ENCODE data around the gene MCTP1.

Gene MCTP1

DNA sequence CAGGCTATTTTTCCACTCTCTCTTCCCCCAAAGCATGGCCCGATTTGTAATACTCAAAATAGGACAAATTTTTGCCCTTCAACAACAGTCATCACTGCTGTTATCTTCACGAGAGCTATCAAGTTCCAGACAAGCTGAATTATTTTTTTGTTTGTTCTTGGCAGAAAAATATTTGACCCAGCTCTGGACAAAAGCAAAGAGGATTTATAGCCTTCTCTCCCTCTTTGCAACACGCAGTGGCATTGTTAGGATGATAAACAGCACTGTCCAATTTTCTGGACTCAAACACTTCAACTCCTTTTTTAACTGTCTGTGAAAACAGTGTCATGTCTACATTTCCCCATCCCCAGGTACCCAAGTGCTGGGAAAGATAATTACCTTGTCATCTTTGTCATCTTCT, 506.2 kb downstream of the MCTP1 start:
- no peak overlapping the region for H4K91ac ChIP-seq (ENCODE audit: low read length)
- H3K4me2 ChIP-seq (ENCODE audit: low read length, poor library complexity, severe bottlenecking): no peak overlapping the region
- H3K23ac ChIP-seq (ENCODE audit: low read length in 2 of 2): no peak overlapping the region
- no peak overlapping the region for H2BK120ac ChIP-seq (ENCODE audit: low read depth, low read length)
- no peak overlapping the region for H3K4ac ChIP-seq (ENCODE audit: low read depth in 1 of 2, low read length in 2 of 2)
- H3K14ac ChIP-seq (ENCODE audit: low read length in 2 of 2): no peak overlapping the region
- H4K8ac ChIP-seq (ENCODE audit: low read length): no peak overlapping the region
- no peak overlapping the region for H2AFZ ChIP-seq (ENCODE audit: low read depth, low read length)
- no peaks in the 10 kb centered on the region for H3K4me1 ChIP-seq (ENCODE audit: control insufficient read depth, insufficient read depth, low read depth, low read length)
- WGBS: 67% methylated on average over 3 of the region's 3 CpGs
- H2AK5ac ChIP-seq (ENCODE audit: low read length, severe bottlenecking): no peak overlapping the region
- DNase-seq: no peak
- H2BK5ac ChIP-seq (ENCODE audit: low read depth, low read length, poor library complexity, severe bottlenecking): no peak overlapping the region
- H3K36me3 ChIP-seq (ENCODE audit: control insufficient read depth in 1 of 2, insufficient read depth in 2 of 2, low read depth in 1 of 2, low read length in 2 of 2): no peaks in the 10 kb centered on the region
- H3K27me3 ChIP-seq (ENCODE audit: control insufficient read depth in 1 of 2, insufficient read depth in 1 of 2, low read length in 2 of 2): no peaks in the 10 kb centered on the region
- H2BK12ac ChIP-seq (ENCODE audit: low read length in 2 of 2): no peak overlapping the region
- H2BK15ac ChIP-seq (ENCODE audit: low read depth, poor library complexity, severe bottlenecking): no peak overlapping the region
- no peaks in the 10 kb centered on the region for H3K9me3 ChIP-seq (ENCODE audit: control insufficient read depth, low read length)
- no peaks in the 10 kb centered on the region for H3K79me1 ChIP-seq (replicated peaks; ENCODE audit: low read length, poor library complexity, severe bottlenecking)
- no peak overlapping the region for H3K9ac ChIP-seq (ENCODE audit: low read length)
- H3K18ac ChIP-seq (ENCODE audit: low read depth in 1 of 2, low read length in 2 of 2): no peak overlapping the region
- no peak overlapping the region for H3K27ac ChIP-seq (ENCODE audit: low read length, poor library complexity, severe bottlenecking)
- H3K4me3 ChIP-seq (ENCODE audit: insufficient read depth in 1 of 2, low read depth in 1 of 2, low read length in 2 of 2): no peak overlapping the region

DNA sequence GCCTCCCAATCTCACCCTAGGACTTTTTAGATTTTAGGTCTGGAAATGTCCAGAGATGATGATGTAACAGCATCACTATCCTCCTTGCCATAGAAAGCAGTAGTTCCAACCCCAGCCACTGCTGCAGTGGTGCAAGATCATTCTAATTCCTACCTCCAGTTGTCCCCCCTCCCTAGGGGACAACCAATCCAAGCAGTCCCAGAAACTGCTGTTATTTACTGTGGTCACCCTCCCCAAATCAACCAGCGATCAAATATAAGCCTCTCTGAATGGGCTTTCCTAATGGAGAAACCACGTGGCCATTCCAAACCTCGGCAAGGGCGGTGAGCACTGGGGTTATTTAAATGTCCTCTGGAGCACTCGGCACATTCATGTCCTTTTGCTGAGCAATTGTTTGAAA, 506.6 kb downstream of the MCTP1 start:
- Histone ChIP-seq H2BK15ac (ENCODE audit: low read depth, poor library complexity, severe bottlenecking) (no peak overlapping the region), H3K4me2 (ENCODE audit: low read length, poor library complexity, severe bottlenecking) (no peak overlapping the region), H3K27me3 (ENCODE audit: control insufficient read depth in 1 of 2, insufficient read depth in 1 of 2, low read length in 2 of 2) (no peaks in the 10 kb centered on the region), H2AK5ac (ENCODE audit: low read length, severe bottlenecking) (no peak overlapping the region), H3K9ac (ENCODE audit: low read length) (no peak overlapping the region), H2BK12ac (ENCODE audit: low read length in 2 of 2) (no peak overlapping the region), H3K4me1 (ENCODE audit: control insufficient read depth, insufficient read depth, low read depth, low read length) (no peaks in the 10 kb centered on the region), H3K9me3 (ENCODE audit: control insufficient read depth, low read length) (no peaks in the 10 kb centered on the region), H3K36me3 (ENCODE audit: control insufficient read depth in 1 of 2, insufficient read depth in 2 of 2, low read depth in 1 of 2, low read length in 2 of 2) (no peaks in the 10 kb centered on the region), H4K91ac (ENCODE audit: low read length) (no peak overlapping the region), H2BK5ac (ENCODE audit: low read depth, low read length, poor library complexity, severe bottlenecking) (no peak overlapping the region), H3K18ac (ENCODE audit: low read depth in 1 of 2, low read length in 2 of 2) (no peak overlapping the region), H3K23ac (ENCODE audit: low read length in 2 of 2) (no peak overlapping the region), H2BK120ac (ENCODE audit: low read depth, low read length) (no peak overlapping the region), H3K4me3 (ENCODE audit: insufficient read depth in 1 of 2, low read depth in 1 of 2, low read length in 2 of 2) (no peak overlapping the region), H3K4ac (ENCODE audit: low read depth in 1 of 2, low read length in 2 of 2) (no peak overlapping the region), H3K27ac (ENCODE audit: low read length, poor library complexity, severe bottlenecking) (no peak overlapping the region), H4K8ac (ENCODE audit: low read length) (no peak overlapping the region), H2AFZ (ENCODE audit: low read depth, low read length) (no peak overlapping the region), H3K14ac (ENCODE audit: low read length in 2 of 2) (no peak overlapping the region), H3K79me1 (replicated peaks; ENCODE audit: low read length, poor library complexity, severe bottlenecking) (no peaks in the 10 kb centered on the region)
- no peak for DNase-seq
- WGBS: 88% methylated on average over 5 of the region's 5 CpGs

DNA sequence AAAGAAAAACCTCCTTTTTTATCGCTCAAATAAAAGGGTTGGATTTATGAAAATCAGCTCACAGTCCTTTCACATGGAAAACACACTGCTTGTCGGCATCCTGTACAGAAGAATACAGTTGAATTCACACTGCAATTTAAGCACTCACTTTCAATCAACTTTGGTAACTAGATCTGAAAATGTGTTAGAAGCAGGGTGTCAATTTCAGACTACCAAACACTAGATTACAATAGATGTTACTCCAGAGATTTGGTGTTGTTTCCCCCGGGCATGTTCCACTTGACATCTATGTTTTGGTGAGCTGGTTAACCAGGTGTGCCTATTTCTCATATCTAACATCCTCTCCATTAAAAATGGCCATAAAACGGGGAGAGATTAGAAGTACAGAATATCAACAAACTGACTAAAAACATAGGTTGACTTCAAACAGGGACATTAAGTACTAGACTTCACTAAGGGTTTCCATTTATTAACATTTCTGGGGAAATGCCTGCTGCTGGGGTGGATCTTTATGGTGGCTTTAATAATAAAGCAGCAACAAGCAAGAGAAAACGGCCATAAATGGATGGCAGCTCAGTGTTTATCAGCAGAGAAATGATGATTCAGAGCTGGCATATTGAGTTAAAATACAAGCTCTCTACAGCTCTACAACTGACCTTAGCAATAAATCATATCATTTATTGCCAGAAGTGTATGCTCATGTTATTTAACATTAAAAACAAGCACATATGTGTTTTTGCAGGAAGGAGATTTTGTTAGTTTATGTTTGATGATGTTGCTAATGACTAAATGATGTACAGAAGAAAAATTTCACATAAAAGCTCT, 507.6 kb downstream of the MCTP1 start:
- H3K4me3 ChIP-seq (ENCODE audit: insufficient read depth in 1 of 2, low read depth in 1 of 2, low read length in 2 of 2): no peak overlapping the region
- H3K36me3 ChIP-seq (ENCODE audit: control insufficient read depth in 1 of 2, insufficient read depth in 2 of 2, low read depth in 1 of 2, low read length in 2 of 2): peaks cover 0 to under 1% of the 10 kb centered on the region in 2 experiments
- no peak overlapping the region for H2BK5ac ChIP-seq (ENCODE audit: low read depth, low read length, poor library complexity, severe bottlenecking)
- H4K91ac ChIP-seq (ENCODE audit: low read length): no peak overlapping the region
- H3K23ac ChIP-seq (ENCODE audit: low read length in 2 of 2): no peak overlapping the region
- H3K4ac ChIP-seq (ENCODE audit: low read depth in 1 of 2, low read length in 2 of 2): no peak overlapping the region
- H3K9me3 ChIP-seq (ENCODE audit: control insufficient read depth, low read length): no peaks in the 10 kb centered on the region
- no peaks in the 10 kb centered on the region for H3K27me3 ChIP-seq (ENCODE audit: control insufficient read depth in 1 of 2, insufficient read depth in 1 of 2, low read length in 2 of 2)
- H2AFZ ChIP-seq (ENCODE audit: low read depth, low read length): no peak overlapping the region
- H3K27ac ChIP-seq (ENCODE audit: low read length, poor library complexity, severe bottlenecking): no peak overlapping the region
- no peak overlapping the region for H2AK5ac ChIP-seq (ENCODE audit: low read length, severe bottlenecking)
- H2BK15ac ChIP-seq (ENCODE audit: low read depth, poor library complexity, severe bottlenecking): no peak overlapping the region
- no peak overlapping the region for H2BK120ac ChIP-seq (ENCODE audit: low read depth, low read length)
- no peak overlapping the region for H4K8ac ChIP-seq (ENCODE audit: low read length)
- H3K9ac ChIP-seq (ENCODE audit: low read length): no peak overlapping the region
- no peak overlapping the region for H3K14ac ChIP-seq (ENCODE audit: low read length in 2 of 2)
- H3K4me2 ChIP-seq (ENCODE audit: low read length, poor library complexity, severe bottlenecking): no peak overlapping the region
- H3K4me1 ChIP-seq (ENCODE audit: control insufficient read depth, insufficient read depth, low read depth, low read length): no peaks in the 10 kb centered on the region
- H3K79me1 ChIP-seq (replicated peaks; ENCODE audit: low read length, poor library complexity, severe bottlenecking): no peaks in the 10 kb centered on the region
- H3K18ac ChIP-seq (ENCODE audit: low read depth in 1 of 2, low read length in 2 of 2): no peak overlapping the region
- DNase-seq: no peak
- H2BK12ac ChIP-seq (ENCODE audit: low read length in 2 of 2): no peak overlapping the region
- 63% methylated on average over 2 of the region's 5 CpGs for WGBS

DNA sequence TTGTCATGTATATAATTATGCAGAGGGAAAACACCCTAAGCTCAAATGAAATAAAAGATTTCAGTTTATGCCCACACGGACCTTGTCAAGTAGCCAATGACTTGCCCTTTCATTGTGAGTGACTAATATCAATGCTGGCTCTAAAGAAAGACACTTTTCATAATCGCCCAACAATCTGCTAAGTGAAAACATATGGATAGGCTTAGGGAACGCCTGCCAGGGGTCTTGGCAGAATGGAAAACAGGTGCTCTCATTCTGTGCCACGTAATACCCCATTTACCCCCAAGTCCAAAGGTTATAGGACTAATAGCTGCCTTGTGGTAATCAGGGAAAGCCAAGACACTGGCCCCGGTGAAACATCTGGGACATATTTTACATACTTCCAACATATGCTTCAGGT, 508.7 kb downstream of the MCTP1 start:
- Histone ChIP-seq H3K36me3 (ENCODE audit: control insufficient read depth in 1 of 2, insufficient read depth in 2 of 2, low read depth in 1 of 2, low read length in 2 of 2) (peaks cover 0 to 6% of the 10 kb centered on the region in 2 experiments), H3K4me3 (ENCODE audit: insufficient read depth in 1 of 2, low read depth in 1 of 2, low read length in 2 of 2) (no peak overlapping the region), H3K18ac (ENCODE audit: low read depth in 1 of 2, low read length in 2 of 2) (no peak overlapping the region), H2AFZ (ENCODE audit: low read depth, low read length) (no peak overlapping the region), H2AK5ac (ENCODE audit: low read length, severe bottlenecking) (no peak overlapping the region), H4K8ac (ENCODE audit: low read length) (no peak overlapping the region), H3K79me1 (replicated peaks; ENCODE audit: low read length, poor library complexity, severe bottlenecking) (peaks cover 2% of the 10 kb centered on the region), H3K4me1 (ENCODE audit: control insufficient read depth, insufficient read depth, low read depth, low read length) (no peaks in the 10 kb centered on the region), H3K27ac (ENCODE audit: low read length, poor library complexity, severe bottlenecking) (no peak overlapping the region), H3K27me3 (ENCODE audit: control insufficient read depth in 1 of 2, insufficient read depth in 1 of 2, low read length in 2 of 2) (no peaks in the 10 kb centered on the region), H3K23ac (ENCODE audit: low read length in 2 of 2) (no peak overlapping the region), H3K4ac (ENCODE audit: low read depth in 1 of 2, low read length in 2 of 2) (no peak overlapping the region), H3K14ac (ENCODE audit: low read length in 2 of 2) (no peak overlapping the region), H2BK120ac (ENCODE audit: low read depth, low read length) (no peak overlapping the region), H2BK5ac (ENCODE audit: low read depth, low read length, poor library complexity, severe bottlenecking) (no peak overlapping the region), H4K91ac (ENCODE audit: low read length) (no peak overlapping the region), H3K4me2 (ENCODE audit: low read length, poor library complexity, severe bottlenecking) (no peak overlapping the region), H3K9ac (ENCODE audit: low read length) (no peak overlapping the region), H2BK12ac (ENCODE audit: low read length in 2 of 2) (no peak overlapping the region), H2BK15ac (ENCODE audit: low read depth, poor library complexity, severe bottlenecking) (no peak overlapping the region), H3K9me3 (ENCODE audit: control insufficient read depth, low read length) (no peaks in the 10 kb centered on the region)
- WGBS: 72% methylated on average over 5 of the region's 5 CpGs
- DNase-seq: no peak

Data from mesenchymal stem cell (in vitro differentiated cells and primary cell).